BE2C (cell line): ENCODE results near the gene SUV39H2.

Experiments used
- DNase-seq: peaks from one replicate; pipeline ENCODE4 v3.0.0-alpha.2; 2020
- H3K27me3 ChIP-seq: fragments of 250-450 bp; sonication (Bioruptor Pico); 2 replicates; pipeline ENCODE4 v1.5.1; 2020; ENCODE audit warnings: mild to moderate bottlenecking
- H3K36me3 ChIP-seq: fragments of 250-450 bp; sonication (Bioruptor Pico); 2 replicates; pipeline ENCODE4 v1.5.1; 2020; ENCODE audit warnings: mild to moderate bottlenecking
- H3K4me1 ChIP-seq: fragments of 250-450 bp; sonication (Bioruptor Pico); 2 replicates; pipeline ENCODE4 v1.5.1; 2020
- H3K4me3 ChIP-seq: 2 replicates; pipeline ENCODE4 v1.5.1; 2011; ENCODE audit warnings: low read depth, low read length
- H3K9me3 ChIP-seq: fragments of 250-450 bp; sonication (Bioruptor Pico); 2 replicates; pipeline ENCODE4 v1.5.1; 2020
- CTCF ChIP-seq: IDR thresholded peaks from 2 replicates; pipeline ENCODE4 v1.5.1; 2012; ENCODE audit warnings: mild to moderate bottlenecking, low read depth, low read length

The SUV39H2 gene

GRCh38 chr10:14952851-14953423 lies 74.3 kb downstream of the SUV39H2 start:
- no peak for DNase-seq
- H3K27me3 ChIP-seq, result no peaks in the 10 kb centered on the region
- H3K36me3 ChIP-seq, result no peaks in the 10 kb centered on the region
- peak; percentile 11; the same call in 1 of the 2 replicates for TF ChIP-seq CTCF
- H3K9me3 ChIP-seq, result no peaks in the 10 kb centered on the region
- H3K4me3 ChIP-seq, result peak overlapping the region; percentile 79
- H3K4me1 ChIP-seq, result no peaks in the 10 kb centered on the region

- Histone ChIP-seq H3K4me1 (no peaks in the 10 kb centered on the region), H3K27me3 (no peaks in the 10 kb centered on the region), H3K9me3 (no peaks in the 10 kb centered on the region), H3K36me3 (no peaks in the 10 kb centered on the region), H3K4me3 (peak overlapping the region; percentile 79)
- no peak for TF ChIP-seq CTCF
- DNase-seq, result no peak
These were observed 74.8 kb downstream of the SUV39H2 start for GRCh38 chr10:14953424-14954000.
